K562 (cell line): ENCODE results near the gene NR5A2.

ENCODE experiments used
- ATF2 ChIP-seq: sonication (generic); formaldehyde crosslinking; IDR thresholded peaks from 2 replicates; pipeline ENCODE4 v1.8.1; 2022; ENCODE audit warnings: missing genetic modification reagents
- CTCF ChIP-seq, 3 experiments: IDR thresholded peaks in 2 of 3; conservative IDR thresholded peaks in 1 of 3; 2 replicates each; pipeline ENCODE4 v1.5.1; 2011 to 2012; ENCODE audit warnings: low read length in 3 of 3, mild to moderate bottlenecking in 3 of 3, control low read depth in 2 of 3, improper control_type of control experiment in 1 of 3, inconsistent platforms in 1 of 3, low read depth in 1 of 3, mixed read lengths in 1 of 3, moderate library complexity in 1 of 3; ENCODE audit not compliant: insufficient read depth in 2 of 3
- HBP1 ChIP-seq: fragments of 450-650 bp; formaldehyde crosslinking; IDR thresholded peaks from 2 replicates; pipeline ENCODE4 v1.4.0; 2022; ENCODE audit warnings: missing genetic modification characterization
- HOMEZ ChIP-seq: fragments of 250-450 bp; sonication (Bioruptor Pico); IDR thresholded peaks from 2 replicates; pipeline ENCODE4 v1.4.0; 2020; ENCODE audit warnings: mild to moderate bottlenecking, moderate library complexity
- RFX5 ChIP-seq: IDR thresholded peaks from 2 replicates; pipeline ENCODE4 v1.6.1; 2011; ENCODE audit warnings: low read depth, mild to moderate bottlenecking, improper control_type of control experiment, low read length
- ZBTB43 ChIP-seq: sonication (generic); formaldehyde crosslinking; IDR thresholded peaks from 2 replicates; pipeline ENCODE4 v1.8.0; 2023; ENCODE audit warnings: mild to moderate bottlenecking, missing genetic modification reagents

- TF ChIP-seq CTCF (IDR thresholded peaks at IDR 0.05 in 2 of 3, conservative IDR thresholded peaks at IDR 0.05 in 1 of 3; ENCODE audit: insufficient read depth in 2 of 3, low read depth in 1 of 3, low read length in 3 of 3), result no peak
- TF ChIP-seq HOMEZ, result no peak
- no peak for TF ChIP-seq RFX5
- no peak for TF ChIP-seq HBP1
- no peak for TF ChIP-seq ATF2 (CRISPR knock-in tag)
- TF ChIP-seq ZBTB43, result no peak
Measured at GRCh38 chr1:200062143-200062542, 34.6 kb downstream of the NR5A2 start.
